Activated CD8-positive, alpha-beta T cell treated with anti-CD3 and anti-CD28 coated beads, Interleukin-2, amount 10 ng/mL, durations not matched to agents 7 days and 5 days (primary cell): ENCODE measurements around the gene NAGA. TPM values are rescaled to one million over a fixed set of nuclear protein-coding genes. Genes with fewer than 3 reads are reported as not detected.
A peak's percentile ranks its signal among the peaks of the same experiment; 100 is the strongest.

Source experiments
- ATAC-seq: fragments of 150-1000 bp; cut with Tn5 transposase; one replicate; pipeline ENCODE4 v1.10.0; 2021; ENCODE audit warnings: moderate library complexity
- CTCF ChIA-PET: fragments of 350-600 bp; sonication (Branson Sonifier 250); formaldehyde crosslinking; loops from one replicate; lab custom pipeline; 2021; ENCODE audit warnings: antibody characterized with exemption; lab: Charles Lee
- POLR2A ChIA-PET: fragments of 350-600 bp; sonication (Branson Sonifier 250); formaldehyde crosslinking; loops from one replicate; lab custom pipeline; 2021; ENCODE audit warnings: antibody characterized with exemption; lab: Charles Lee
- DNase-seq: peaks from one replicate; pipeline ENCODE4 v3.0.0-alpha.2; 2020
- H3K27ac Mint-ChIP-seq: one replicate; pipeline ENCODE4 v1.8.0; 2021; ENCODE audit warnings: mild to moderate bottlenecking, mixed read lengths
- H3K27me3 Mint-ChIP-seq: one replicate; pipeline ENCODE4 v1.8.0; 2021; ENCODE audit warnings: low read depth, mixed read lengths
- H3K36me3 Mint-ChIP-seq: one replicate; pipeline ENCODE4 v1.8.0; 2021; ENCODE audit warnings: low read depth, mixed read lengths
- H3K4me1 Mint-ChIP-seq: one replicate; pipeline ENCODE4 v1.8.0; 2021; ENCODE audit warnings: low read depth, mixed read lengths
- H3K4me3 Mint-ChIP-seq: one replicate; pipeline ENCODE4 v1.8.0; 2021; ENCODE audit warnings: mild to moderate bottlenecking, mixed read lengths
- H3K9me3 Mint-ChIP-seq: one replicate; pipeline ENCODE4 v1.8.0; 2022; ENCODE audit warnings: mixed read lengths; ENCODE audit not compliant: insufficient read depth
- total RNA-seq, 2 experiments: library from RNA; stranded (reverse); gene quantifications; one replicate each; pipeline ENCODE4 v1.2.3, GENCODE V29; 2021

The NAGA gene
- total RNA-seq, 2 experiments from 2014 or later, result 17.1 to 18.1 TPM

- POLR2A ChIA-PET, result interaction anchor here (0.5 to 4.8 kb wide), 24 partner anchors 9 to 524 kb away, joined by 3 to 95 read pairs (median 4); partner anchors contain the start of genes CENPM, NAGA, PHETA2 and POLDIP3
- peaks cover 4% of the 10 kb centered on the region for H3K9me3 Mint-ChIP-seq
- peaks cover 30% of the 10 kb centered on the region for H3K36me3 Mint-ChIP-seq
These were observed 20.2 kb upstream of the NAGA start, which contains the start of gene NDUFA6 for GRCh38 chr22:42090596-42091454. Gene NDUFA6 (minus strand): TSS chr22:42090772. CDS start chr22:42090744, 28 bp downstream.

GRCh38 chr22:42086051-42086450 lies 15.4 kb upstream of the NAGA start:
- DNase-seq (no peak), ATAC-seq (no peak)
- Mint-ChIP-seq H3K4me1 (peaks cover 29% of the 10 kb centered on the region), H3K27me3 (no peaks in the 10 kb centered on the region), H3K9me3 (peaks cover 4% of the 10 kb centered on the region), H3K36me3 (peaks cover 62% of the 10 kb centered on the region), H3K4me3 (no peak overlapping the region), H3K27ac (no peak overlapping the region)
- ChIA-PET POLR2A (no interaction called here), CTCF (no interaction called here)

More at GRCh38 chr22:42090596-42091454, 20.2 kb upstream of the NAGA start, which contains the start of gene NDUFA6:
- peak within 1 kb of the TSS; percentile 98 for H3K4me3 Mint-ChIP-seq
- ATAC-seq, result peak; percentile 98
- peaks cover 23% of the 10 kb centered on the region for H3K4me1 Mint-ChIP-seq
- DNase-seq, result peak; percentile 99
- H3K27me3 Mint-ChIP-seq, result no peaks in the 10 kb centered on the region
- H3K27ac Mint-ChIP-seq, result peak within 1 kb of the TSS; percentile 100
- CTCF ChIA-PET, result interaction anchor here (0.6 to 4.6 kb wide), 38 partner anchors 9 to 424 kb away, joined by 3 to 40 read pairs (median 5); partner anchors contain the start of genes NAGA, SMDT1 and WBP2NL

GRCh38 chr22:42084874-42085273 lies 14.3 kb upstream of the NAGA start:
- Mint-ChIP-seq H3K4me1 (peaks cover 36% of the 10 kb centered on the region), H3K9me3 (peaks cover 4% of the 10 kb centered on the region), H3K36me3 (peaks cover 65% of the 10 kb centered on the region), H3K27ac (no peak overlapping the region), H3K27me3 (no peaks in the 10 kb centered on the region), H3K4me3 (no peak overlapping the region)
- POLR2A ChIA-PET, result no interaction called here
- ATAC-seq, result no peak
- no peak for DNase-seq
- CTCF ChIA-PET, result no interaction called here

DNA sequence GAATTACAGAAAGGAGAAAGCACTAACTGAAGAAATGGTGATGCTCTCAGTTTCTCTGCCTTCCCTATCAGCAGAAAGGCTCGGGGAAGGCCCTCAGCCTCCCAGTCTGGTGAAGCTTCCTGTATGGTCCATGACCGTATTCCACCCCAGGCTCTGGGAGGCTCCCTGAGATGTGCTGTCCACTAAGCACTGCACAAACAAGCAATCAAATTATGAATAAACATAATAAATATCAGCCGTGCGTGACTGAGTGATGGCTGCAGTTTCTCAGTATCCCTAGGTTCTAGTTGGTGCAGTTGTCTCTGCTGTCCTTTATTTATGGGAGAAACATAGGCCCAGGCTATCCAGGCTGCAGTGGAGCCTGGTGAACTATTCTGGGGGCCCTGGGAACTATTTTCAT lies 12.5 kb upstream of the NAGA start:
- Mint-ChIP-seq H3K27ac (no peak overlapping the region), H3K36me3 (peaks cover 52% of the 10 kb centered on the region)

DNA sequence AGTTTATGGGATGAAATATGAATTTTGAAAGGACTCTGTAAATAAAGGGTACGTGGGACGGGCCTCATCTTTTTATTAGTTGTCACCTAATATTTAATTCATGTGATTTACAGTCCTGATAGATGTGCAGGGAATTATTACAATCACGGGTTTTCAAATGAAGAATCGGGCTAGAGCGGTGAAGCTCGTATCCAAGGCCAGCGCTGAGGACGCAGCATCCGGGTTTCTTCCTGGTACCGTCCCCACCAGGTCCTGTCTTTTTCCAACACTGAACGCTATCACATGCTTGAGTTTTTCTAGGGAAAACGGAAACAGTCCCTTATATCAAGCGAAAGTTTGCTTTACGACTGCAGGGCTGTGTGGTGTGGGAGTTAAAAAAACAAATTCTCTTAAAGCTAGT lies 9.7 kb upstream of the NAGA start:
- peaks cover 34% of the 10 kb centered on the region for H3K36me3 Mint-ChIP-seq
- peak overlapping the region; percentile 92 for H3K27ac Mint-ChIP-seq
- no peaks in the 10 kb centered on the region for H3K27me3 Mint-ChIP-seq
- DNase-seq (peak; percentile 40), ATAC-seq (no peak)
- ChIA-PET CTCF (interaction anchor here (0.8 to 4.2 kb wide), 8 partner anchors 9 to 413 kb away, joined by 3 to 40 read pairs (median 4); partner anchors contain the start of genes NAGA and NDUFA6), POLR2A (interaction anchor here (0.7 to 4.4 kb wide), 9 partner anchors 9 to 534 kb away, joined by 3 to 95 read pairs (median 3); partner anchors contain the start of genes CENPM, NAGA, NDUFA6 and POLDIP3)
- no peaks in the 10 kb centered on the region for H3K9me3 Mint-ChIP-seq
- peak overlapping the region; percentile 92 for H3K4me3 Mint-ChIP-seq
- H3K4me1 Mint-ChIP-seq, result peaks cover 34% of the 10 kb centered on the region

More for the DNA sequence above, 12.5 kb upstream of the NAGA start:
- no peak for ATAC-seq
- POLR2A ChIA-PET, result no interaction called here
- no peaks in the 10 kb centered on the region for H3K27me3 Mint-ChIP-seq
- no peaks in the 10 kb centered on the region for H3K9me3 Mint-ChIP-seq
- no peak for DNase-seq
- no peak overlapping the region for H3K4me3 Mint-ChIP-seq
- peaks cover 35% of the 10 kb centered on the region for H3K4me1 Mint-ChIP-seq
- CTCF ChIA-PET, result no interaction called here

GRCh38 chr22:42079319-42080251 lies 9.0 kb upstream of the NAGA start, which contains the start of gene SMDT1:
Gene SMDT1 (plus strand): TSS chr22:42079700. CDS start chr22:42079769, 69 bp downstream.
- CTCF ChIA-PET, result interaction anchor here (0.6 to 4.2 kb wide), 9 partner anchors 8 to 413 kb away, joined by 3 to 40 read pairs (median 4); partner anchors contain the start of genes NAGA and NDUFA6
- Mint-ChIP-seq H3K27ac (peak within 1 kb of the TSS; percentile 92), H3K36me3 (peaks cover 30% of the 10 kb centered on the region), H3K4me1 (peaks cover 38% of the 10 kb centered on the region), H3K9me3 (no peaks in the 10 kb centered on the region), H3K27me3 (no peaks in the 10 kb centered on the region), H3K4me3 (peak within 1 kb of the TSS; percentile 92)
- POLR2A ChIA-PET, result interaction anchor here (0.6 to 4.4 kb wide), 14 partner anchors 10 to 535 kb away, joined by 3 to 95 read pairs (median 4); partner anchors contain the start of genes CENPM, NAGA, NDUFA6 and POLDIP3
- peak; percentile 99 for DNase-seq
- peak; percentile 95 for ATAC-seq

GRCh38 chr22:42078469-42079318 lies 8.1 kb upstream of the NAGA start:
- ATAC-seq, result no peak
- Mint-ChIP-seq H3K27me3 (no peaks in the 10 kb centered on the region), H3K27ac (peak overlapping the region; percentile 92), H3K36me3 (peaks cover 24% of the 10 kb centered on the region), H3K4me3 (peak overlapping the region; percentile 92), H3K4me1 (peaks cover 38% of the 10 kb centered on the region), H3K9me3 (no peaks in the 10 kb centered on the region)
- no peak for DNase-seq
- ChIA-PET CTCF (interaction anchor here (1.1 to 4.2 kb wide), 5 partner anchors 8 to 382 kb away, joined by 3 to 40 read pairs (median 8); partner anchors contain the start of genes NAGA and NDUFA6), POLR2A (interaction anchor here (0.6 to 4.4 kb wide), 11 partner anchors 9 to 536 kb away, joined by 3 to 95 read pairs (median 4); partner anchors contain the start of genes NAGA, NDUFA6, POLDIP3 and SNU13)

GRCh38 chr22:42077486-42078125 lies 7.0 kb upstream of the NAGA start:
- H3K4me1 Mint-ChIP-seq, result peaks cover 44% of the 10 kb centered on the region
- CTCF ChIA-PET, result interaction anchor here (4.2 kb wide), 1 partner anchor 13 kb away, joined by 40 read pairs; the partner anchor contains the start of gene NDUFA6
- H3K9me3 Mint-ChIP-seq, result no peaks in the 10 kb centered on the region
- H3K27ac Mint-ChIP-seq, result peak overlapping the region; percentile 52
- H3K4me3 Mint-ChIP-seq, result no peak overlapping the region
- DNase-seq (no peak), ATAC-seq (no peak)
- H3K36me3 Mint-ChIP-seq, result peaks cover 19% of the 10 kb centered on the region
- POLR2A ChIA-PET, result interaction anchor here (1.0 to 4.4 kb wide), 4 partner anchors 8 to 296 kb away, joined by 3 to 95 read pairs (median 16); partner anchors contain the start of genes NAGA and NDUFA6
- H3K27me3 Mint-ChIP-seq, result no peaks in the 10 kb centered on the region

- H3K4me3 Mint-ChIP-seq, result no peak overlapping the region
- H3K27ac Mint-ChIP-seq, result no peak overlapping the region
- no peaks in the 10 kb centered on the region for H3K27me3 Mint-ChIP-seq
- ChIA-PET CTCF (interaction anchor here (0.7 to 2.3 kb wide), 4 partner anchors 10 to 109 kb away, joined by 3 to 20 read pairs (median 6); partner anchors contain the start of gene NDUFA6), POLR2A (no interaction called here)
- ATAC-seq (no peak), DNase-seq (no peak)
- H3K4me1 Mint-ChIP-seq, result peaks cover 42% of the 10 kb centered on the region
- peaks cover 14% of the 10 kb centered on the region for H3K36me3 Mint-ChIP-seq
- H3K9me3 Mint-ChIP-seq, result no peaks in the 10 kb centered on the region
These were observed 6.3 kb upstream of the NAGA start for GRCh38 chr22:42076764-42077485.
